ENCODE measurements around the gene RDH16. TPM values are rescaled to one million over a fixed set of nuclear protein-coding genes. Genes with fewer than 3 reads are reported as not detected.
"Not testable (repeated sequence)": the region's sequence is repeated elsewhere in the genome, so short reads cannot be mapped to it uniquely, and the experiment has no call there.

RDH16 gene
- polyA plus RNA-seq, 1 experiment: 0.06 TPM

GRCh38 chr12:56941299-56942017, 15.9 kb downstream of the RDH16 start:
- no peaks in the 10 kb centered on the region for H3K9me3 ChIP-seq (ENCODE audit: control insufficient read depth, insufficient read depth, low read length)
- POLR2A ChIA-PET: no interaction called here
- H3K4me3 ChIP-seq (ENCODE audit: low read depth, low read length): no peak overlapping the region
- peaks cover 9% of the 10 kb centered on the region for H3K27me3 ChIP-seq (ENCODE audit: control insufficient read depth, insufficient read depth, low read length)
- no peak for TF ChIP-seq CTCF (IDR thresholded peaks at IDR 0.05; ENCODE audit: low read depth, low read length)
- CTCF ChIA-PET: no interaction called here
- DNase-seq (ENCODE audit: low read depth, low spot score): no peak
- H3K27ac ChIP-seq (ENCODE audit: low read depth, low read length): peak overlapping the region; percentile 39

GRCh38 chr12:56940942-56941298, 16.5 kb downstream of the RDH16 start:
- CTCF ChIA-PET; DNase-seq (ENCODE audit: low read depth, low spot score); POLR2A ChIA-PET; H3K4me3 ChIP-seq (ENCODE audit: low read depth, low read length); H3K27me3 ChIP-seq (ENCODE audit: control insufficient read depth, insufficient read depth, low read length); H3K9me3 ChIP-seq (ENCODE audit: control insufficient read depth, insufficient read depth, low read length); H3K27ac ChIP-seq (ENCODE audit: low read depth, low read length): not testable (repeated sequence)

- no peak for TF ChIP-seq CTCF (IDR thresholded peaks at IDR 0.05; ENCODE audit: low read depth, low read length)
- Histone ChIP-seq H3K9me3 (ENCODE audit: control insufficient read depth, insufficient read depth, low read length) (no peaks in the 10 kb centered on the region), H3K4me3 (ENCODE audit: low read depth, low read length) (no peak overlapping the region), H3K27ac (ENCODE audit: low read depth, low read length) (no peak overlapping the region), H3K27me3 (ENCODE audit: control insufficient read depth, insufficient read depth, low read length) (peaks cover 10% of the 10 kb centered on the region)
- ChIA-PET POLR2A (no interaction called here), CTCF (no interaction called here)
- no peak for DNase-seq (ENCODE audit: low read depth, low spot score)
Measured at GRCh38 chr12:56935752-56936151, 21.7 kb downstream of the RDH16 start.

GRCh38 chr12:56935157-56935556, 22.3 kb downstream of the RDH16 start:
- TF ChIP-seq CTCF (IDR thresholded peaks at IDR 0.05; ENCODE audit: low read depth, low read length): no peak
- Histone ChIP-seq H3K4me3 (ENCODE audit: low read depth, low read length) (no peak overlapping the region), H3K9me3 (ENCODE audit: control insufficient read depth, insufficient read depth, low read length) (no peaks in the 10 kb centered on the region), H3K27ac (ENCODE audit: low read depth, low read length) (no peak overlapping the region), H3K27me3 (ENCODE audit: control insufficient read depth, insufficient read depth, low read length) (peaks cover 10% of the 10 kb centered on the region)
- CTCF ChIA-PET: no interaction called here
- POLR2A ChIA-PET: no interaction called here
- no peak for DNase-seq (ENCODE audit: low read depth, low spot score)

- Histone ChIP-seq H3K9me3 (ENCODE audit: control insufficient read depth, insufficient read depth, low read length) (no peaks in the 10 kb centered on the region), H3K27ac (ENCODE audit: low read depth, low read length) (no peak within 1 kb of the TSS), H3K4me3 (ENCODE audit: low read depth, low read length) (no peak within 1 kb of the TSS), H3K27me3 (ENCODE audit: control insufficient read depth, insufficient read depth, low read length) (peaks cover 14% of the 10 kb centered on the region)
- CTCF ChIA-PET: interaction anchor here (0.6 kb wide), 1 partner anchor 198 kb away, joined by 4 read pairs; no protein-coding TSS in a partner anchor
- DNase-seq (ENCODE audit: low read depth, low spot score): no peak
- no peak for TF ChIP-seq CTCF (IDR thresholded peaks at IDR 0.05; ENCODE audit: low read depth, low read length)
- POLR2A ChIA-PET: no interaction called here
Measured at GRCh38 chr12:56933826-56934625, 23.4 kb downstream of the RDH16 start, which contains the start of gene SDR9C7. Gene SDR9C7 (minus strand): TSS chr12:56934408. CDS start chr12:56934261, 147 bp downstream.

Data from AG04450 (cell line).